Fibroblast of mammary gland (primary cell): ENCODE data around the gene MFN2.
"Not testable (repeated sequence)": the region's sequence is repeated elsewhere in the genome, so short reads cannot be mapped to it uniquely, and the experiment has no call there.

Source experiments
- DNase-seq: peaks from one replicate; pipeline ENCODE4 v3.0.0-alpha.2; 2010; ENCODE audit warnings: low read depth
- H3K4me3 ChIP-seq: 2 replicates; pipeline ENCODE4 v1.5.1; 2011; ENCODE audit warnings: low read depth, mild to moderate bottlenecking, low read length, moderate library complexity; ENCODE audit not compliant: control insufficient read depth
- TF ChIP-seq, protein P1 (sequence below): conservative IDR thresholded peaks from 2 replicates; pipeline ENCODE4 v1.5.1; 2011; ENCODE audit warnings: low read depth, low read length, inconsistent platforms; ENCODE audit not compliant: control insufficient read depth, insufficient read depth

Gene MFN2

DNA sequence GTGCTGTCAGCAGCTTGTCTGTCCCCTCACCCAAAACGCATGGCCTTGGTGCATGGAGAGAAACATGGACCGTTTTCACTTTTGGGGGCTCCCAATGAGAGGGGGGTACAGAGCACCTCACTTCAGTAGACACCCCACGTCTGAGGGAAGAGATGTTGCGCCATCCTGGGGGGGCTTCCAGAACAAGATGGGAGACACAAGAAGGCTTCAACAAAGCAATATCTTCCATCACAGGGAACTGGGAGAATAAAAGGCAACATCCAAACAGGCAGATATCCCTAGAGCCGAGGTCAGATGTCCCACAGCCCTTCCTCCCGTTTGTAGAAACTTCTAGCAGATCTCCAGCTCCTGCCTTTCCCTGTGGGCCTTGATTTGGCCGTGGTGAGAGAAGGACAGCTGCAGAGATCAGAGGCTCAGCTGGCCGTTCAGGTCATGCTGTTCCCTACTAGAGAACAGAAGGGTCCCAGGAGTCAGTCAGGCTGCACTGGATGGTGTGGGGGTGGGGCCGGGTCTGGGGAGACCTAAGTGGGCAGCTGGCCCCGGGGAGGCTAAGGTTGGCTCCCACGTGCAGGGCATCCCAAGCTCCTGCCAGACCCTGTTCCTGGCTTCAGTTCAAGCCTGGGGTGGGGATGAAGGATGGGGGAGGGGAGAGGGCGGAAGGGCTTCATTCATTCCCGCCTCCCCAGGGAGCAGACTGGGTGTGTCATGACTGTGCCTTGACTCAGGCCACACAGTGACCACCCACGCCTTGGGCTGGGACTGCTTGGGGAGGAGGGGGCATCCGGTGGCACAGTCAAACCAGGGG, 41.3 kb upstream of the MFN2 start:
- TF ChIP-seq, protein P1, sequence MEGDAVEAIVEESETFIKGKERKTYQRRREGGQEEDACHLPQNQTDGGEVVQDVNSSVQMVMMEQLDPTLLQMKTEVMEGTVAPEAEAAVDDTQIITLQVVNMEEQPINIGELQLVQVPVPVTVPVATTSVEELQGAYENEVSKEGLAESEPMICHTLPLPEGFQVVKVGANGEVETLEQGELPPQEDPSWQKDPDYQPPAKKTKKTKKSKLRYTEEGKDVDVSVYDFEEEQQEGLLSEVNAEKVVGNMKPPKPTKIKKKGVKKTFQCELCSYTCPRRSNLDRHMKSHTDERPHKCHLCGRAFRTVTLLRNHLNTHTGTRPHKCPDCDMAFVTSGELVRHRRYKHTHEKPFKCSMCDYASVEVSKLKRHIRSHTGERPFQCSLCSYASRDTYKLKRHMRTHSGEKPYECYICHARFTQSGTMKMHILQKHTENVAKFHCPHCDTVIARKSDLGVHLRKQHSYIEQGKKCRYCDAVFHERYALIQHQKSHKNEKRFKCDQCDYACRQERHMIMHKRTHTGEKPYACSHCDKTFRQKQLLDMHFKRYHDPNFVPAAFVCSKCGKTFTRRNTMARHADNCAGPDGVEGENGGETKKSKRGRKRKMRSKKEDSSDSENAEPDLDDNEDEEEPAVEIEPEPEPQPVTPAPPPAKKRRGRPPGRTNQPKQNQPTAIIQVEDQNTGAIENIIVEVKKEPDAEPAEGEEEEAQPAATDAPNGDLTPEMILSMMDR = no peak
- no peak for DNase-seq
- no peak overlapping the region for H3K4me3 ChIP-seq

DNA sequence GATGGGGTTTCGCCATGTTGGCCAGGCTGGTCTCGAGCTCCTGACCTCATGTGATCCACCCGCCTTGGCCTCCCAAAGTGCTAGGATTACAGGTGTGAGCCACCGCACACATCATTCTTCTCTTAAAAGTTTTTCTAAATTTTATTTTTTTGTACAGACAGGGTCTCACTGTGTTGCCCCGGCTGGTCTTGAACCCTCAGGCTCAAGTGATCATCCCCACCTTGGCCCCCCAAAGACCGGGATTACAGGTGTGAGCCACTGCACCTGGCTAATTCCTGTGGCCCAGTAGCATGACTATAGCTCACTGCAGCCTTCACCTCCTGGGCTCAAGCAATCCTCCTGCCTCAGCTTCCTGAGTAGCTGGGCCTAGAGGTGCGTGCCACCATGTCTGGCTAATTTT, 40.5 kb upstream of the MFN2 start:
- H3K4me3 ChIP-seq, DNase-seq: not testable (repeated sequence)

DNA sequence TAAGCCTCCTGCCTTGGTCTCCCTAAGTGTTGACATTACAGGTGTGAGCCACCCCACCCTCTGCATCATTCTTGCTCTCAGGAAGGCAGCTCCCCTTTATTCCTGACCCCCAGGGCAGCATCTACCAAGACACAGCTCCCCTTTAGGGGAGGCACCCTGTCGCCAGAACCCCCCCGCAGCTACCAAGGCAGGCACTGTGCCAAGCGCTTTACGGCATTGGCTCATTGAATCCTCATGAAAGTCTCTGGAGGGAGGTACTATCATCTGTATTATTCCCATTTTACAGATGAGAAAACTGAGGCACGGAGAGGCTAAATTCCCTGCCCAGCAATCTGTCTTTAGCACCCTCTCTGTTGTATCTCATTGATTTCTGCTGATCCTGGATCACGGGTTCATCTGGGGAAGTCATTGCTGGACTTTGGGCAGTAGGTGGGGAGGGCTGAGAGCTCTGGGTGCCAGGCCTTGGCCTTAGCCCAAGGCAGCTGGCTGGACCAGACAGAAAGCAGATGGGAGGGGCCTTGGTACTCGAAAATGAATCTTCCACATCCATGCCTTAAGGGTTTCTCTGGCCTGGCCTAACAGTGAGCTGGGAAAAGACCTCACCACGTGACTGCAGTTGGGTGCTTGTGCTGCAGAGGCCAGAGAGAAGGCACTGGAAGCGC, 39.9 kb upstream of the MFN2 start:
- DNase-seq = no peak
- no peak overlapping the region for H3K4me3 ChIP-seq
- TF ChIP-seq, protein P1 = no peak

DNA sequence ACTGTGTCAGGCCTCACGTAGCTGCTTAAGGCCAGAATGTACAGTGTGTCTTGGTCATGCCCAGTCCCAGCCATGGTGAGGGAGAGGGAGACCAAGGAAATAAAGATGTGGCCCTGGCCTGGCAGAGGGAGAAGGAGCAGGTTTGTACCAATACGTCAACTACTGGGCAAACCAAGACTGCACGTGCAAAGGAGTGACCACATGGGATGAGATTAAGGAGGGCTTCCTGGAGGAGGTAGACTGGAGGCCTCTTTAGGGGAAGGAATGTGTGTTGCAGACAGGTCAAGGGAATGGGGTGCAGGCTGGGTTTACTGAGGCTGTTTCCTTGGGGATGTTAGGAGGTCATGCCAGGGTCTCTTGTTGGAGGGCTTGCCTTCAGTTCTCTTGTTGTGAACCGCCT, 38.0 kb upstream of the MFN2 start:
- TF ChIP-seq, protein P1 = no peak
- no peak overlapping the region for H3K4me3 ChIP-seq
- DNase-seq = no peak

DNA sequence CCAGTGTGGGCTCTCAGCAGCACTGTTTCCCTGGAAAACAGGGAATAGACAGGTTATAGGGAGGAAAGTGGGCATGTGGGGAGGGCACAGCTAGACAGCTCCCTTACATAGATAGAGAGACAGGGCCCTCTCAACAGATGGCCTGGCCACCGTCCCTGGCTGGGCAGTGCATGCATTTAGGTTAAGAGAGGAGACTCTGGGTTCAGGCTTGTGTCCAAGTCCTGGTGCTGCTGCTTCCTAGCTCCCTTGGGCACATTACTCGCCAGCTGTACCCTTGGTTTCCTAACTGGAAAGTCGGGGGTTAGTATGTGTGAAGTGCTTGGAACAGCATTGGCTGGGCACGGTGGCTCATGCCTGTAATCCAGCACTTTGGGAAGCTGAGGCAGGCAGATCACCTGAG, 36.6 kb upstream of the MFN2 start:
- TF ChIP-seq, protein P1 = no peak
- no peak overlapping the region for H3K4me3 ChIP-seq
- DNase-seq = no peak

DNA sequence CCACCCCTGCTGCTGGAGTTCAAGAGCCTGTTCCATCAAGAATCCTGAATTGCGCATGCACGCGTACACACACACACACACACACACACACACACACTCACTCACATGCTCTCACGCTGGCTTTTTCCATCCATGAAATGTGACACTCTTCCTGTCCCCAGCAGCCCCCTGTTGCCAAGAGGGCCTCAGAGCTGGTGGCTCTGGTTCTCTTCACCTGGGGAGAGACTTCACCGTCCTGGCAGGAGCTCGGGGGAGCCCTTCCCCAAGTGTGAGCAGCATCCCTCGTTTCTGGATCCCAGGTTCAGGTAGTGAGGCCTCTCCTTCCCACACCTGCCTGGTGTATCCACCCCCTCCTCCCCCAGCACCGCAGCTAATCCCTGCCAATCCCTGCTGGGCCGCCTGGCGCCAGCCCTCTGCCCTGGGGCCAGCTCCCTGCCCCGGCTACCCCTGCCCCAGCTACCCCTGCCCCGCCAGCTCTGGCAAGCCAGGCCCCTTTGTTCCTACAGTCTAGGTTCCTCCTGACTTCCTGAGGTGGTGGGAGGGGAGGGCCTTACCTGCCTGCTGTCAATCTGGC, 35.8 kb upstream of the MFN2 start:
- no peak overlapping the region for H3K4me3 ChIP-seq
- TF ChIP-seq, protein P1 = no peak
- DNase-seq = no peak

DNA sequence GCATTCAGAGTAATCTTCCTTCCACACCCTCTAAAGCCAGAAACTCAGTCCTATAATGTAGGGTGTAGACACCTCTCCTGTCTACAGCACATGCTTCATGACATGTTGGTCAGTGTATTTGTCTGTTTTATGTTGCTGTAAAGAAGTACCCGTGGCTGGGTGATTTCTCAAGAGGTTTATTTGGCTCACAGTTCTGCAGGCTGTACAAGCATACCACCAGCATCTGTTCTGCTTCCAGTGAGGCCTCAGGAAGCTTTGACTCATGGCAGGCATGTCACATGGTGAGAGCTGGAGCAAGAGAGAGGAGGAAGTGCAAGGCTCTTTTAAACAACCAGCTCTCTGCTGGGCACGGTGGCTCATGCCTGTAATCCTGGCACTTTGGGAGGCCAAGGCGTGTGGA, 33.6 kb upstream of the MFN2 start:
- H3K4me3 ChIP-seq = no peak overlapping the region
- peak; percentile 25 for DNase-seq
- TF ChIP-seq, protein P1 = no peak
